ENCODE data around the gene FAM200C. TPM values are rescaled to one million over a fixed set of nuclear protein-coding genes. Genes with fewer than 3 reads are reported as not detected.
"Not testable (repeated sequence)": the region's sequence is repeated elsewhere in the genome, so short reads cannot be mapped to it uniquely, and the experiment has no call there.

Gene FAM200C
- polyA plus RNA-seq, 1 experiment = 5.3 TPM

GRCh38 chr5:160438316-160439204, 38.7 kb upstream of the FAM200C start:
- POLR2A ChIA-PET = interaction anchor here (1.1 to 1.9 kb wide), 2 partner anchors 16 to 29 kb away, joined by 3 to 6 read pairs; no protein-coding TSS in a partner anchor

DNA sequence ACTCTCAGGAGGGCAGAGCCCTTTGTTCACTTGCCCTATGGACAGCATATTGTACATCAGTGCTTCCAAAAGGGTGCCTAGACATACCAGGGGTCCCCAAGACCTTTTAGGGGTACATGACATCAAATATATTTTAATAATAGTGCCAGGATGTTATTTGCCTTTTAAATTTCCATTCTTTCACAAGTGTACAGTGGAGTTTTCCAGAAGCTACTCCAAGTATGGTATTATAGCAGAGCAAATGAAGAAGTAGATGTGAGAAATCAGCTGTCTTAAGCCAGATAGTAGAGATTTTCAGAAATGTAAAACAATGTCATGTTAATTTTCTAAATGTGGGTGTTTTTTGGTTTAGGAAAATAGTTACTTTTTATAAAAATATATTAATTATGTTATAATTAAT, 37.4 kb upstream of the FAM200C start:
- CTCF ChIA-PET = interaction anchor here (1.5 to 4.7 kb wide), 13 partner anchors 8 to 306 kb away, joined by 3 to 113 read pairs (median 31); partner anchors contain the start of genes PTTG1 and SLU7
- TF ChIP-seq, protein P1, sequence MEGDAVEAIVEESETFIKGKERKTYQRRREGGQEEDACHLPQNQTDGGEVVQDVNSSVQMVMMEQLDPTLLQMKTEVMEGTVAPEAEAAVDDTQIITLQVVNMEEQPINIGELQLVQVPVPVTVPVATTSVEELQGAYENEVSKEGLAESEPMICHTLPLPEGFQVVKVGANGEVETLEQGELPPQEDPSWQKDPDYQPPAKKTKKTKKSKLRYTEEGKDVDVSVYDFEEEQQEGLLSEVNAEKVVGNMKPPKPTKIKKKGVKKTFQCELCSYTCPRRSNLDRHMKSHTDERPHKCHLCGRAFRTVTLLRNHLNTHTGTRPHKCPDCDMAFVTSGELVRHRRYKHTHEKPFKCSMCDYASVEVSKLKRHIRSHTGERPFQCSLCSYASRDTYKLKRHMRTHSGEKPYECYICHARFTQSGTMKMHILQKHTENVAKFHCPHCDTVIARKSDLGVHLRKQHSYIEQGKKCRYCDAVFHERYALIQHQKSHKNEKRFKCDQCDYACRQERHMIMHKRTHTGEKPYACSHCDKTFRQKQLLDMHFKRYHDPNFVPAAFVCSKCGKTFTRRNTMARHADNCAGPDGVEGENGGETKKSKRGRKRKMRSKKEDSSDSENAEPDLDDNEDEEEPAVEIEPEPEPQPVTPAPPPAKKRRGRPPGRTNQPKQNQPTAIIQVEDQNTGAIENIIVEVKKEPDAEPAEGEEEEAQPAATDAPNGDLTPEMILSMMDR (IDR thresholded peaks at IDR 0.05; ENCODE audit: low read depth, low read length) = no peak

More at GRCh38 chr5:160438316-160439204, 38.7 kb upstream of the FAM200C start:
- CTCF ChIA-PET = interaction anchor here (0.6 to 4.7 kb wide), 35 partner anchors 8 to 528 kb away, joined by 3 to 113 read pairs (median 7); partner anchors contain the start of genes FAM200C, PTTG1 and SLU7
- Histone ChIP-seq H3K4me3 (ENCODE audit: low read depth, low read length) (peak overlapping the region; percentile 60), H3K27me3 (ENCODE audit: control insufficient read depth, insufficient read depth, low read length) (peaks cover 7% of the 10 kb centered on the region), H3K27ac (ENCODE audit: low read depth, low read length) (no peak overlapping the region), H3K9me3 (ENCODE audit: control insufficient read depth, insufficient read depth, low read length) (no peaks in the 10 kb centered on the region)
- no peak for DNase-seq (ENCODE audit: low read depth, low spot score)
- TF ChIP-seq, protein P1 (IDR thresholded peaks at IDR 0.05; ENCODE audit: low read depth, low read length) = peak; percentile 89

GRCh38 chr5:160436661-160437060, 36.8 kb upstream of the FAM200C start:
- H3K4me3 ChIP-seq (ENCODE audit: low read depth, low read length); H3K27ac ChIP-seq (ENCODE audit: low read depth, low read length); DNase-seq (ENCODE audit: low read depth, low spot score); H3K27me3 ChIP-seq (ENCODE audit: control insufficient read depth, insufficient read depth, low read length); H3K9me3 ChIP-seq (ENCODE audit: control insufficient read depth, insufficient read depth, low read length); POLR2A ChIA-PET: not testable (repeated sequence)
- CTCF ChIA-PET = interaction anchor here (3.5 to 4.7 kb wide), 4 partner anchors 8 to 71 kb away, joined by 31 to 113 read pairs (median 65); partner anchors contain the start of gene PTTG1

More for the DNA sequence above, 37.4 kb upstream of the FAM200C start:
- DNase-seq (ENCODE audit: low read depth, low spot score) = no peak
- POLR2A ChIA-PET = no interaction called here
- Histone ChIP-seq H3K9me3 (ENCODE audit: control insufficient read depth, insufficient read depth, low read length) (no peaks in the 10 kb centered on the region), H3K27ac (ENCODE audit: low read depth, low read length) (no peak overlapping the region), H3K27me3 (ENCODE audit: control insufficient read depth, insufficient read depth, low read length) (peaks cover 7% of the 10 kb centered on the region), H3K4me3 (ENCODE audit: low read depth, low read length) (no peak overlapping the region)

DNA sequence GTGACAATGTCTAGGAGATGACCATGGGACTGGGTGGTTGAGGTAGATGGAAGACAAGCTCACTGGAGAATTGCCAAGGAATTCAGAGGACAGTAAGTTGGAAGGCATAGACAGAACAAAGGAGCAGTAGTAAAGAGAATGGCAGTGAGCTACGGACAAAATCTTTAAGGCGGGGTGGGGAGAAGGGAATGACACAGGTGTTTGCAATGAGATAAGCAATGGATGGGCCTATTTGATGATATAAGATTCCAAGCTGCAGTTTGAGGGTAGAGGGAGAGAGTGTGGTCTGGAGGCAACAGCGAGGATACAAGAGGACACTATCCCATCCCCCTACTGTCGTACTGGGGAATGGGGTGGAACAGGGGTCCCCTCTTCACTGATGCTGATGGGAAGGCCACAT, 36.2 kb upstream of the FAM200C start:
- Histone ChIP-seq H3K9me3 (ENCODE audit: control insufficient read depth, insufficient read depth, low read length) (no peaks in the 10 kb centered on the region), H3K27me3 (ENCODE audit: control insufficient read depth, insufficient read depth, low read length) (peaks cover 7% of the 10 kb centered on the region), H3K4me3 (ENCODE audit: low read depth, low read length) (no peak overlapping the region), H3K27ac (ENCODE audit: low read depth, low read length) (no peak overlapping the region)
- ChIA-PET CTCF (no interaction called here), POLR2A (no interaction called here)
- TF ChIP-seq, protein P1 (IDR thresholded peaks at IDR 0.05; ENCODE audit: low read depth, low read length) = no peak
- no peak for DNase-seq (ENCODE audit: low read depth, low spot score)

GRCh38 chr5:160435532-160435931, 35.7 kb upstream of the FAM200C start:
- TF ChIP-seq, protein P1 (IDR thresholded peaks at IDR 0.05; ENCODE audit: low read depth, low read length) = no peak
- POLR2A ChIA-PET = no interaction called here
- H3K27me3 ChIP-seq (ENCODE audit: control insufficient read depth, insufficient read depth, low read length) = peaks cover 7% of the 10 kb centered on the region
- H3K9me3 ChIP-seq (ENCODE audit: control insufficient read depth, insufficient read depth, low read length) = no peaks in the 10 kb centered on the region
- CTCF ChIA-PET = no interaction called here
- DNase-seq (ENCODE audit: low read depth, low spot score) = no peak
- no peak overlapping the region for H3K27ac ChIP-seq (ENCODE audit: low read depth, low read length)
- no peak overlapping the region for H3K4me3 ChIP-seq (ENCODE audit: low read depth, low read length)
